ENCODE measurements around the gene FGR. TPM values are rescaled to one million over a fixed set of nuclear protein-coding genes. Genes with fewer than 3 reads are reported as not detected.
A peak's percentile ranks its signal among the peaks of the same experiment; 100 is the strongest.

Gene FGR
- total and polyA plus RNA-seq, 2 experiments from 2014 or later: 0.53 to 0.56 TPM

DNA sequence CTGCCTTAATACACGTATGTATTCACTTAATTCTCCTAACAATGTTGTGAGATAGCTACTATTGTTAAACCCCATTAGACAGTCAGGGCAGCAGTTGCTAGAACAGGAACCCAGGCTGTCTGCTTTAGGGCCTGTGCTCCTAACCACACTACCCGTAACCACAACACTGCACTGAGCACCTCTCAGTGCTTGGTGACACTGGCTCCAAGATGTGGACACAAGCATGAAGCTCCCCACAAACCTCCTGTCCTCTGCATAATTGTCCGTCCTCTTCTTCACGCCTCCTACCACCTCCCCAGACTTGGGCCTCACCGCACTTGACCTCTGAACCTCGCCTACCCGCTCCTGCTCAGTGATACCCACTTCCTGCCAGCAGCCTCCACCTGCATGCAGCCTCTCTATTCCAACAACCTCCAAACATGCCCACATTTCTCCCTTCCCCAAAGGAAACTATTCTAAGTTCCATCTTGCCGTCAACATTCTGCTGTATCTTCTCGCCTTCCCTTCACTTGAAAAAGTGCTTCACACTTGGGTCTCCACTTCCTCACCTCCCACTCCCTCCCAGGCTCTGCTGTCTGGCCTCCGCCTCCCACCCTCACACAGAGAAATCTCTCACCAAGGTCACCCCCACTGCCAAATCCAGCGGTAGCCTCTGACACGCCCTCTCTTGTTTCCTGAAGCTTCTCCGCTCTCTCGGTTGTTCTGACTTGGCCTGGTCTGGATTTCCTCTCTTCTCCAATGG, 16.5 kb downstream of the FGR start (continued):
- TF ChIP-seq, protein P1, sequence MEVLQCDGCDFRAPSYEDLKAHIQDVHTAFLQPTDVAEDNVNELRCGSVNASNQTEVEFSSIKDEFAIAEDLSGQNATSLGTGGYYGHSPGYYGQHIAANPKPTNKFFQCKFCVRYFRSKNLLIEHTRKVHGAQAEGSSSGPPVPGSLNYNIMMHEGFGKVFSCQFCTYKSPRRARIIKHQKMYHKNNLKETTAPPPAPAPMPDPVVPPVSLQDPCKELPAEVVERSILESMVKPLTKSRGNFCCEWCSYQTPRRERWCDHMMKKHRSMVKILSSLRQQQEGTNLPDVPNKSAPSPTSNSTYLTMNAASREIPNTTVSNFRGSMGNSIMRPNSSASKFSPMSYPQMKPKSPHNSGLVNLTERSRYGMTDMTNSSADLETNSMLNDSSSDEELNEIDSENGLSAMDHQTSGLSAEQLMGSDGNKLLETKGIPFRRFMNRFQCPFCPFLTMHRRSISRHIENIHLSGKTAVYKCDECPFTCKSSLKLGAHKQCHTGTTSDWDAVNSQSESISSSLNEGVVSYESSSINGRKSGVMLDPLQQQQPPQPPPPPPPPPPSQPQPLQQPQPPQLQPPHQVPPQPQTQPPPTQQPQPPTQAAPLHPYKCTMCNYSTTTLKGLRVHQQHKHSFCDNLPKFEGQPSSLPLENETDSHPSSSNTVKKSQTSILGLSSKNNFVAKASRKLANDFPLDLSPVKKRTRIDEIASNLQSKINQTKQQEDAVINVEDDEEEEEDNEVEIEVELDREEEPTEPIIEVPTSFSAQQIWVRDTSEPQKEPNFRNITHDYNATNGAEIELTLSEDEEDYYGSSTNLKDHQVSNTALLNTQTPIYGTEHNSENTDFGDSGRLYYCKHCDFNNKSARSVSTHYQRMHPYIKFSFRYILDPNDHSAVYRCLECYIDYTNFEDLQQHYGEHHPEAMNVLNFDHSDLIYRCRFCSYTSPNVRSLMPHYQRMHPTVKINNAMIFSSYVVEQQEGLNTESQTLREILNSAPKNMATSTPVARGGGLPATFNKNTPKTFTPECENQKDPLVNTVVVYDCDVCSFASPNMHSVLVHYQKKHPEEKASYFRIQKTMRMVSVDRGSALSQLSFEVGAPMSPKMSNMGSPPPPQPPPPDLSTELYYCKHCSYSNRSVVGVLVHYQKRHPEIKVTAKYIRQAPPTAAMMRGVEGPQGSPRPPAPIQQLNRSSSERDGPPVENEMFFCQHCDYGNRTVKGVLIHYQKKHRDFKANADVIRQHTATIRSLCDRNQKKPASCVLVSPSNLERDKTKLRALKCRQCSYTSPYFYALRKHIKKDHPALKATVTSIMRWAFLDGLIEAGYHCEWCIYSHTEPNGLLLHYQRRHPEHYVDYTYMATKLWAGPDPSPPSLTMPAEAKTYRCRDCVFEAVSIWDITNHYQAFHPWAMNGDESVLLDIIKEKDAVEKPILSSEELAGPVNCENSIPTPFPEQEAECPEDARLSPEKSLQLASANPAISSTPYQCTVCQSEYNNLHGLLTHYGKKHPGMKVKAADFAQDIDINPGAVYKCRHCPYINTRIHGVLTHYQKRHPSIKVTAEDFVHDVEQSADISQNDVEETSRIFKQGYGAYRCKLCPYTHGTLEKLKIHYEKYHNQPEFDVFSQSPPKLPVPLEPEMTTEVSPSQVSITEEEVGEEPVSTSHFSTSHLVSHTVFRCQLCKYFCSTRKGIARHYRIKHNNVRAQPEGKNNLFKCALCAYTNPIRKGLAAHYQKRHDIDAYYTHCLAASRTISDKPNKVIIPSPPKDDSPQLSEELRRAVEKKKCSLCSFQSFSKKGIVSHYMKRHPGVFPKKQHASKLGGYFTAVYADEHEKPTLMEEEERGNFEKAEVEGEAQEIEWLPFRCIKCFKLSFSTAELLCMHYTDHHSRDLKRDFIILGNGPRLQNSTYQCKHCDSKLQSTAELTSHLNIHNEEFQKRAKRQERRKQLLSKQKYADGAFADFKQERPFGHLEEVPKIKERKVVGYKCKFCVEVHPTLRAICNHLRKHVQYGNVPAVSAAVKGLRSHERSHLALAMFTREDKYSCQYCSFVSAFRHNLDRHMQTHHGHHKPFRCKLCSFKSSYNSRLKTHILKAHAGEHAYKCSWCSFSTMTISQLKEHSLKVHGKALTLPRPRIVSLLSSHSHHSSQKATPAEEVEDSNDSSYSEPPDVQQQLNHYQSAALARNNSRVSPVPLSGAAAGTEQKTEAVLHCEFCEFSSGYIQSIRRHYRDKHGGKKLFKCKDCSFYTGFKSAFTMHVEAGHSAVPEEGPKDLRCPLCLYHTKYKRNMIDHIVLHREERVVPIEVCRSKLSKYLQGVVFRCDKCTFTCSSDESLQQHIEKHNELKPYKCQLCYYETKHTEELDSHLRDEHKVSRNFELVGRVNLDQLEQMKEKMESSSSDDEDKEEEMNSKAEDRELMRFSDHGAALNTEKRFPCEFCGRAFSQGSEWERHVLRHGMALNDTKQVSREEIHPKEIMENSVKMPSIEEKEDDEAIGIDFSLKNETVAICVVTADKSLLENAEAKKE (CRISPR knock-in tag; IDR thresholded peaks at IDR 0.05): no peak
- TF ChIP-seq ZNF114 (CRISPR knock-in tag; IDR thresholded peaks at IDR 0.05) (no peak), EZH2phosphoT487 (IDR thresholded peaks at IDR 0.05; ENCODE audit: unreplicated experiment) (no peak)
- TF ChIP-seq, protein P2, sequence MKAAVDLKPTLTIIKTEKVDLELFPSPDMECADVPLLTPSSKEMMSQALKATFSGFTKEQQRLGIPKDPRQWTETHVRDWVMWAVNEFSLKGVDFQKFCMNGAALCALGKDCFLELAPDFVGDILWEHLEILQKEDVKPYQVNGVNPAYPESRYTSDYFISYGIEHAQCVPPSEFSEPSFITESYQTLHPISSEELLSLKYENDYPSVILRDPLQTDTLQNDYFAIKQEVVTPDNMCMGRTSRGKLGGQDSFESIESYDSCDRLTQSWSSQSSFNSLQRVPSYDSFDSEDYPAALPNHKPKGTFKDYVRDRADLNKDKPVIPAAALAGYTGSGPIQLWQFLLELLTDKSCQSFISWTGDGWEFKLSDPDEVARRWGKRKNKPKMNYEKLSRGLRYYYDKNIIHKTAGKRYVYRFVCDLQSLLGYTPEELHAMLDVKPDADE (IDR thresholded peaks at IDR 0.05): no peak

DNA sequence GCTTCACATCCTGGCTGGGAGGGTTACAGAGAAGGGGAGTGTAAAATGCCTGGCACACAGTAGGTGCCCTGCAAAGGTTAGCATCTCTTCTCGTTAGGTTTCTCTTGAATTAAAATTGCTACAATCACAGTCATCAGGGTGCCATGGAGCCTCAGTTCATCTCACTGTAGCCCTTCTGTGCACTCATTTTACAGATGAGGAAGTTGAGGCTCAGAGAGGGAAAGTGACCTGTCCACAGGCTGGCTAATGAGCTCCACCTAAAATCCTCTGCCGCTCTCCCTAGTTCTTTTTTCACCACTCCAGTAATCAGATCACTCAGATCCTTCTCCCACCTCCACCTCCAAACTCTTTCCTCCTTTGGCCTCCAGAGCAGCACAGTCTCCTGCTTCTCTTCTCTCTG, 17.6 kb downstream of the FGR start:
- H3K4me3 Mint-ChIP-seq: no peak overlapping the region; the same call in 2 of the 3 replicates
- Histone ChIP-seq H3K4me1 (ENCODE audit: insufficient read depth) (peaks cover 18% of the 10 kb centered on the region), H2AFZ (peak overlapping the region; percentile 38; the same call in 1 of the 2 replicates), H3F3A (replicated peaks; ENCODE audit: low read depth) (peaks cover 21% of the 10 kb centered on the region), H3K27ac (ENCODE audit: low read depth) (no peak overlapping the region), H3K36me3 (ENCODE audit: insufficient read depth) (no peaks in the 10 kb centered on the region), H3K4me3 (no peak overlapping the region), H3K27me3 (ENCODE audit: insufficient read depth) (peaks cover 6% of the 10 kb centered on the region; the same call in 1 of the 2 replicates), H3K79me2 (replicated peaks; ENCODE audit: insufficient read depth) (no peaks in the 10 kb centered on the region), H4K20me1 (replicated peaks; ENCODE audit: insufficient read depth) (no peaks in the 10 kb centered on the region; the same call in 1 of the 2 replicates), H3K4me2 (no peak overlapping the region), H3K9me2 (ENCODE audit: insufficient read depth) (no peaks in the 10 kb centered on the region)
- H3K36me3 Mint-ChIP-seq (ENCODE audit: low read depth): no peaks in the 10 kb centered on the region; the same call in 2 of the 3 replicates
- DNase-seq (ENCODE audit: low spot score) (no peak), ATAC-seq (no peak)
- peaks cover 18% of the 10 kb centered on the region for H3K27me3 Mint-ChIP-seq (ENCODE audit: insufficient read depth, low read depth, poor library complexity)
- H3K27ac Mint-ChIP-seq: no peak overlapping the region
- no peaks in the 10 kb centered on the region; the same call in 2 of the 3 replicates for H3K9me3 Mint-ChIP-seq
- peaks cover 20% of the 10 kb centered on the region for H3K4me1 Mint-ChIP-seq
- TF ChIP-seq ZNF331 (CRISPR knock-in tag; IDR thresholded peaks at IDR 0.05; ENCODE audit: low read depth) (no peak), EZH2phosphoT487 (IDR thresholded peaks at IDR 0.05; ENCODE audit: unreplicated experiment) (no peak), POLR2AphosphoS5 (IDR thresholded peaks at IDR 0.05; ENCODE audit: low read depth) (no peak), ZNF114 (CRISPR knock-in tag; IDR thresholded peaks at IDR 0.05) (no peak), NANOG (IDR thresholded peaks at IDR 0.05; ENCODE audit: borderline replicate concordance) (no peak), CREB1 (CRISPR knock-in tag; IDR thresholded peaks at IDR 0.05; ENCODE audit: low read depth) (no peak)
- TF ChIP-seq, protein P3, sequence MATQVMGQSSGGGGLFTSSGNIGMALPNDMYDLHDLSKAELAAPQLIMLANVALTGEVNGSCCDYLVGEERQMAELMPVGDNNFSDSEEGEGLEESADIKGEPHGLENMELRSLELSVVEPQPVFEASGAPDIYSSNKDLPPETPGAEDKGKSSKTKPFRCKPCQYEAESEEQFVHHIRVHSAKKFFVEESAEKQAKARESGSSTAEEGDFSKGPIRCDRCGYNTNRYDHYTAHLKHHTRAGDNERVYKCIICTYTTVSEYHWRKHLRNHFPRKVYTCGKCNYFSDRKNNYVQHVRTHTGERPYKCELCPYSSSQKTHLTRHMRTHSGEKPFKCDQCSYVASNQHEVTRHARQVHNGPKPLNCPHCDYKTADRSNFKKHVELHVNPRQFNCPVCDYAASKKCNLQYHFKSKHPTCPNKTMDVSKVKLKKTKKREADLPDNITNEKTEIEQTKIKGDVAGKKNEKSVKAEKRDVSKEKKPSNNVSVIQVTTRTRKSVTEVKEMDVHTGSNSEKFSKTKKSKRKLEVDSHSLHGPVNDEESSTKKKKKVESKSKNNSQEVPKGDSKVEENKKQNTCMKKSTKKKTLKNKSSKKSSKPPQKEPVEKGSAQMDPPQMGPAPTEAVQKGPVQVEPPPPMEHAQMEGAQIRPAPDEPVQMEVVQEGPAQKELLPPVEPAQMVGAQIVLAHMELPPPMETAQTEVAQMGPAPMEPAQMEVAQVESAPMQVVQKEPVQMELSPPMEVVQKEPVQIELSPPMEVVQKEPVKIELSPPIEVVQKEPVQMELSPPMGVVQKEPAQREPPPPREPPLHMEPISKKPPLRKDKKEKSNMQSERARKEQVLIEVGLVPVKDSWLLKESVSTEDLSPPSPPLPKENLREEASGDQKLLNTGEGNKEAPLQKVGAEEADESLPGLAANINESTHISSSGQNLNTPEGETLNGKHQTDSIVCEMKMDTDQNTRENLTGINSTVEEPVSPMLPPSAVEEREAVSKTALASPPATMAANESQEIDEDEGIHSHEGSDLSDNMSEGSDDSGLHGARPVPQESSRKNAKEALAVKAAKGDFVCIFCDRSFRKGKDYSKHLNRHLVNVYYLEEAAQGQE (IDR thresholded peaks at IDR 0.05; ENCODE audit: unreplicated experiment): no peak
- TF ChIP-seq, protein P2 (IDR thresholded peaks at IDR 0.05): no peak

Data from GM23338 (cell line).